ENCODE measurements around the gene TDRD10.
"Not testable (repeated sequence)": the region's sequence is repeated elsewhere in the genome, so short reads cannot be mapped to it uniquely, and the experiment has no call there.

The TDRD10 gene

GRCh38 chr1:154529308-154529707 lies 27.3 kb downstream of the TDRD10 start:
- no peak overlapping the region for H2AFZ ChIP-seq (ENCODE audit: low read depth, low read length)
- no peaks in the 10 kb centered on the region for H3K27me3 ChIP-seq (ENCODE audit: insufficient read depth, low read length, poor library complexity)
- H3K79me2 ChIP-seq (ENCODE audit: insufficient read depth, low read length): no peaks in the 10 kb centered on the region
- TF ChIP-seq, protein P1, sequence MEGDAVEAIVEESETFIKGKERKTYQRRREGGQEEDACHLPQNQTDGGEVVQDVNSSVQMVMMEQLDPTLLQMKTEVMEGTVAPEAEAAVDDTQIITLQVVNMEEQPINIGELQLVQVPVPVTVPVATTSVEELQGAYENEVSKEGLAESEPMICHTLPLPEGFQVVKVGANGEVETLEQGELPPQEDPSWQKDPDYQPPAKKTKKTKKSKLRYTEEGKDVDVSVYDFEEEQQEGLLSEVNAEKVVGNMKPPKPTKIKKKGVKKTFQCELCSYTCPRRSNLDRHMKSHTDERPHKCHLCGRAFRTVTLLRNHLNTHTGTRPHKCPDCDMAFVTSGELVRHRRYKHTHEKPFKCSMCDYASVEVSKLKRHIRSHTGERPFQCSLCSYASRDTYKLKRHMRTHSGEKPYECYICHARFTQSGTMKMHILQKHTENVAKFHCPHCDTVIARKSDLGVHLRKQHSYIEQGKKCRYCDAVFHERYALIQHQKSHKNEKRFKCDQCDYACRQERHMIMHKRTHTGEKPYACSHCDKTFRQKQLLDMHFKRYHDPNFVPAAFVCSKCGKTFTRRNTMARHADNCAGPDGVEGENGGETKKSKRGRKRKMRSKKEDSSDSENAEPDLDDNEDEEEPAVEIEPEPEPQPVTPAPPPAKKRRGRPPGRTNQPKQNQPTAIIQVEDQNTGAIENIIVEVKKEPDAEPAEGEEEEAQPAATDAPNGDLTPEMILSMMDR (IDR thresholded peaks at IDR 0.05; ENCODE audit: borderline replicate concordance, extremely low read depth, low read length, poor library complexity, severe bottlenecking): no peak
- TF ChIP-seq EZH2 (IDR thresholded peaks at IDR 0.05; ENCODE audit: borderline replicate concordance, low read depth, low read length, severe bottlenecking): no peak
- no peaks in the 10 kb centered on the region for H3K36me3 ChIP-seq (ENCODE audit: insufficient read depth, low read length)
- no peak overlapping the region for H3K4me3 ChIP-seq (ENCODE audit: low read depth in 1 of 2, low read length in 2 of 2)
- no peak overlapping the region for H3K27ac ChIP-seq (ENCODE audit: low read length)
- no peaks in the 10 kb centered on the region for H4K20me1 ChIP-seq (ENCODE audit: insufficient read depth, low read length)
- H3K4me1 ChIP-seq (ENCODE audit: insufficient read depth, low read length): no peaks in the 10 kb centered on the region
- H3K9ac ChIP-seq (ENCODE audit: low read depth, low read length): no peak overlapping the region
- DNase-seq: no peak
- no peaks in the 10 kb centered on the region for H3K9me3 ChIP-seq (ENCODE audit: insufficient read depth, low read length, severe bottlenecking)
- H3K4me2 ChIP-seq (ENCODE audit: insufficient read depth, low read length): no peak overlapping the region
- no peak for ATAC-seq (ENCODE audit: insufficient read depth, low read depth)

DNA sequence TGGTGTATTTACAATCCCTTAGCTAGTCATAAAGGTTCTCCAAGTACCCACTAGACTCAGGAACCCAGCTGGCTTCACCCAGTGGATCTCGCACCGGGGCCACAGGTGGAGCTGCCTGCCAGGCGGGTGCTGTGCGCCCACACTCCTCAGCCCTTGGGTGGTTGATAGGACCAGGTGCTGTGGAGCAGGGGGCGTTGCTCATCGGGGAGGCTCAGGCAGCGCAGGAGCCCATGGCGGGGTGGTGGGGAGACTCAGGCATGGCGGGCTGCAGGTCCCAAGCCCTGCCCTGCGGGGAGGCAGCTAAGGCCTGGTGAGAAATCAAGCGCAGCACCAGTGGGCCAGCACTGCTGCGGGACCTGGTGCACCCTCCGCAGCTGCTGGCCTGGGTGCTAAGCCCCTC lies 29.9 kb downstream of the TDRD10 start:
- H3K9ac ChIP-seq (ENCODE audit: low read depth, low read length); H3K79me2 ChIP-seq (ENCODE audit: insufficient read depth, low read length); DNase-seq; H4K20me1 ChIP-seq (ENCODE audit: insufficient read depth, low read length); H3K27me3 ChIP-seq (ENCODE audit: insufficient read depth, low read length, poor library complexity); H3K4me2 ChIP-seq (ENCODE audit: insufficient read depth, low read length); H3K27ac ChIP-seq (ENCODE audit: low read length); H3K36me3 ChIP-seq (ENCODE audit: insufficient read depth, low read length); H3K9me3 ChIP-seq (ENCODE audit: insufficient read depth, low read length, severe bottlenecking); H3K4me3 ChIP-seq (ENCODE audit: low read depth in 1 of 2, low read length in 2 of 2); H2AFZ ChIP-seq (ENCODE audit: low read depth, low read length); H3K4me1 ChIP-seq (ENCODE audit: insufficient read depth, low read length); ATAC-seq (ENCODE audit: insufficient read depth, low read depth): not testable (repeated sequence)

- no peak overlapping the region for H3K4me2 ChIP-seq (ENCODE audit: insufficient read depth, low read length)
- H3K36me3 ChIP-seq (ENCODE audit: insufficient read depth, low read length): no peaks in the 10 kb centered on the region
- H3K4me1 ChIP-seq (ENCODE audit: insufficient read depth, low read length): no peaks in the 10 kb centered on the region
- no peaks in the 10 kb centered on the region for H3K27me3 ChIP-seq (ENCODE audit: insufficient read depth, low read length, poor library complexity)
- no peak for TF ChIP-seq EZH2 (IDR thresholded peaks at IDR 0.05; ENCODE audit: borderline replicate concordance, low read depth, low read length, severe bottlenecking)
- TF ChIP-seq, protein P1 (IDR thresholded peaks at IDR 0.05; ENCODE audit: borderline replicate concordance, extremely low read depth, low read length, poor library complexity, severe bottlenecking): peak; percentile 66
- no peaks in the 10 kb centered on the region for H3K79me2 ChIP-seq (ENCODE audit: insufficient read depth, low read length)
- no peaks in the 10 kb centered on the region for H4K20me1 ChIP-seq (ENCODE audit: insufficient read depth, low read length)
- no peak overlapping the region for H3K9ac ChIP-seq (ENCODE audit: low read depth, low read length)
- H3K9me3 ChIP-seq (ENCODE audit: insufficient read depth, low read length, severe bottlenecking): no peaks in the 10 kb centered on the region
- DNase-seq (peak; percentile 32), ATAC-seq (ENCODE audit: insufficient read depth, low read depth) (no peak; the same call in 2 of the 3 replicates)
- H2AFZ ChIP-seq (ENCODE audit: low read depth, low read length): no peak overlapping the region
- H3K4me3 ChIP-seq (ENCODE audit: low read depth in 1 of 2, low read length in 2 of 2): no peak overlapping the region
- no peak overlapping the region for H3K27ac ChIP-seq (ENCODE audit: low read length)
Measured at GRCh38 chr1:154533952-154534844, 32.2 kb downstream of the TDRD10 start.

GRCh38 chr1:154536570-154536969 lies 34.6 kb downstream of the TDRD10 start:
- no peak overlapping the region for H3K9ac ChIP-seq (ENCODE audit: low read depth, low read length)
- no peaks in the 10 kb centered on the region for H3K79me2 ChIP-seq (ENCODE audit: insufficient read depth, low read length)
- H3K4me2 ChIP-seq (ENCODE audit: insufficient read depth, low read length): no peak overlapping the region
- H3K27me3 ChIP-seq (ENCODE audit: insufficient read depth, low read length, poor library complexity): peaks cover 3% of the 10 kb centered on the region
- H3K36me3 ChIP-seq (ENCODE audit: insufficient read depth, low read length): no peaks in the 10 kb centered on the region
- no peak overlapping the region for H3K27ac ChIP-seq (ENCODE audit: low read length)
- H4K20me1 ChIP-seq (ENCODE audit: insufficient read depth, low read length): no peaks in the 10 kb centered on the region
- no peak for ATAC-seq (ENCODE audit: insufficient read depth, low read depth)
- H3K9me3 ChIP-seq (ENCODE audit: insufficient read depth, low read length, severe bottlenecking): no peaks in the 10 kb centered on the region
- DNase-seq: no peak
- H3K4me1 ChIP-seq (ENCODE audit: insufficient read depth, low read length): no peaks in the 10 kb centered on the region
- no peak overlapping the region for H2AFZ ChIP-seq (ENCODE audit: low read depth, low read length)
- TF ChIP-seq, protein P1 (IDR thresholded peaks at IDR 0.05; ENCODE audit: borderline replicate concordance, extremely low read depth, low read length, poor library complexity, severe bottlenecking): no peak
- TF ChIP-seq EZH2 (IDR thresholded peaks at IDR 0.05; ENCODE audit: borderline replicate concordance, low read depth, low read length, severe bottlenecking): no peak
- H3K4me3 ChIP-seq (ENCODE audit: low read depth in 1 of 2, low read length in 2 of 2): no peak overlapping the region
